ENCODE data around the gene ITIH1.

The ITIH1 gene

GRCh38 chr3:52817221-52817620 is 39.8 kb downstream of the ITIH1 start:
- no peak overlapping the region for H2BK5ac ChIP-seq (ENCODE audit: low read length)
- no peaks in the 10 kb centered on the region for H3K79me1 ChIP-seq (ENCODE audit: low read length)
- H3K23ac ChIP-seq (ENCODE audit: low read length) = no peak overlapping the region
- H2BK15ac ChIP-seq (replicated peaks; ENCODE audit: low read depth) = no peak overlapping the region
- no peak for DNase-seq
- H3K4ac ChIP-seq (ENCODE audit: low read depth, low read length) = no peak overlapping the region
- no peak overlapping the region for H3K9ac ChIP-seq (ENCODE audit: low read length)
- WGBS (ENCODE audit: extremely low coverage, insufficient coverage, low lambda C conversion rate) = no CpG with 5 or more reads among the region's 10 CpGs
- no peak overlapping the region for H4K8ac ChIP-seq (ENCODE audit: low read depth, low read length)
- no peak overlapping the region for H3K27ac ChIP-seq (ENCODE audit: low read depth, low read length)
- H3K56ac ChIP-seq (ENCODE audit: low read length) = no peak overlapping the region
- no peak overlapping the region for H2AK5ac ChIP-seq (ENCODE audit: low read length)
- no peaks in the 10 kb centered on the region for H3K4me1 ChIP-seq (ENCODE audit: control insufficient read depth, low read depth, low read length)
- no peaks in the 10 kb centered on the region for H3K79me2 ChIP-seq (ENCODE audit: control insufficient read depth, insufficient read depth, low read length)
- H3K4me3 ChIP-seq (ENCODE audit: low read length) = no peak overlapping the region
- no peak overlapping the region for H3K4me2 ChIP-seq (ENCODE audit: low read length)
- H3K18ac ChIP-seq (ENCODE audit: low read length) = no peak overlapping the region
- no peaks in the 10 kb centered on the region for H3K36me3 ChIP-seq (ENCODE audit: control insufficient read depth, insufficient read depth, low read length)
- H2BK120ac ChIP-seq (ENCODE audit: low read depth, low read length) = no peak overlapping the region
- H4K5ac ChIP-seq (ENCODE audit: low read length) = no peak overlapping the region
- no peaks in the 10 kb centered on the region for H3K27me3 ChIP-seq (ENCODE audit: insufficient read depth, low read length, poor library complexity)

- Histone ChIP-seq H2AK5ac (ENCODE audit: low read length) (no peak overlapping the region), H2BK120ac (ENCODE audit: low read depth, low read length) (no peak overlapping the region), H3K79me1 (ENCODE audit: low read length) (no peaks in the 10 kb centered on the region), H4K5ac (ENCODE audit: low read length) (no peak overlapping the region), H3K56ac (ENCODE audit: low read length) (no peak overlapping the region), H4K8ac (ENCODE audit: low read depth, low read length) (no peak overlapping the region), H3K23ac (ENCODE audit: low read length) (no peak overlapping the region), H3K79me2 (ENCODE audit: control insufficient read depth, insufficient read depth, low read length) (no peaks in the 10 kb centered on the region), H3K4me2 (ENCODE audit: low read length) (no peak overlapping the region), H3K27ac (ENCODE audit: low read depth, low read length) (no peak overlapping the region), H2BK15ac (replicated peaks; ENCODE audit: low read depth) (no peak overlapping the region), H3K18ac (ENCODE audit: low read length) (no peak overlapping the region), H3K27me3 (ENCODE audit: insufficient read depth, low read length, poor library complexity) (no peaks in the 10 kb centered on the region), H3K9ac (ENCODE audit: low read length) (no peak overlapping the region), H3K4me3 (ENCODE audit: low read length) (no peak overlapping the region), H2BK5ac (ENCODE audit: low read length) (no peak overlapping the region), H3K4me1 (ENCODE audit: control insufficient read depth, low read depth, low read length) (no peaks in the 10 kb centered on the region), H3K4ac (ENCODE audit: low read depth, low read length) (no peak overlapping the region), H3K36me3 (ENCODE audit: control insufficient read depth, insufficient read depth, low read length) (no peaks in the 10 kb centered on the region)
- no CpG with 5 or more reads among the region's 7 CpGs for WGBS (ENCODE audit: extremely low coverage, insufficient coverage, low lambda C conversion rate)
- DNase-seq = no peak
Measured at GRCh38 chr3:52817860-52818259, 40.5 kb downstream of the ITIH1 start.

- H3K4ac ChIP-seq (ENCODE audit: low read depth, low read length) = no peak overlapping the region
- no peak overlapping the region for H3K18ac ChIP-seq (ENCODE audit: low read length)
- no peak overlapping the region for H3K9ac ChIP-seq (ENCODE audit: low read length)
- DNase-seq = no peak
- H4K5ac ChIP-seq (ENCODE audit: low read length) = no peak overlapping the region
- H3K23ac ChIP-seq (ENCODE audit: low read length) = no peak overlapping the region
- H3K27ac ChIP-seq (ENCODE audit: low read depth, low read length) = no peak overlapping the region
- no peak overlapping the region for H4K8ac ChIP-seq (ENCODE audit: low read depth, low read length)
- no peaks in the 10 kb centered on the region for H3K36me3 ChIP-seq (ENCODE audit: control insufficient read depth, insufficient read depth, low read length)
- no peaks in the 10 kb centered on the region for H3K27me3 ChIP-seq (ENCODE audit: insufficient read depth, low read length, poor library complexity)
- H3K4me3 ChIP-seq (ENCODE audit: low read length) = no peak overlapping the region
- no peaks in the 10 kb centered on the region for H3K4me1 ChIP-seq (ENCODE audit: control insufficient read depth, low read depth, low read length)
- WGBS (ENCODE audit: extremely low coverage, insufficient coverage, low lambda C conversion rate) = no CpG with 5 or more reads among the region's 2 CpGs
- no peak overlapping the region for H3K56ac ChIP-seq (ENCODE audit: low read length)
- no peak overlapping the region for H2BK15ac ChIP-seq (replicated peaks; ENCODE audit: low read depth)
- H2BK5ac ChIP-seq (ENCODE audit: low read length) = no peak overlapping the region
- H2BK120ac ChIP-seq (ENCODE audit: low read depth, low read length) = no peak overlapping the region
- no peaks in the 10 kb centered on the region for H3K79me1 ChIP-seq (ENCODE audit: low read length)
- no peak overlapping the region for H3K4me2 ChIP-seq (ENCODE audit: low read length)
- no peak overlapping the region for H2AK5ac ChIP-seq (ENCODE audit: low read length)
- H3K79me2 ChIP-seq (ENCODE audit: control insufficient read depth, insufficient read depth, low read length) = no peaks in the 10 kb centered on the region
Measured at GRCh38 chr3:52819936-52820335, 42.5 kb downstream of the ITIH1 start.

GRCh38 chr3:52820736-52821135 is 43.3 kb downstream of the ITIH1 start:
- WGBS (ENCODE audit: extremely low coverage, insufficient coverage, low lambda C conversion rate) = no CpG with 5 or more reads among the region's 11 CpGs
- peak; percentile 72 for DNase-seq
- no peaks in the 10 kb centered on the region for H3K27me3 ChIP-seq (ENCODE audit: insufficient read depth, low read length, poor library complexity)

GRCh38 chr3:52822363-52822762 is 45.0 kb downstream of the ITIH1 start:
- Histone ChIP-seq H2BK15ac (replicated peaks; ENCODE audit: low read depth) (no peak overlapping the region), H3K4me3 (ENCODE audit: low read length) (no peak overlapping the region), H3K4me2 (ENCODE audit: low read length) (no peak overlapping the region), H4K5ac (ENCODE audit: low read length) (no peak overlapping the region), H2BK120ac (ENCODE audit: low read depth, low read length) (no peak overlapping the region), H2AK5ac (ENCODE audit: low read length) (no peak overlapping the region), H3K23ac (ENCODE audit: low read length) (no peak overlapping the region), H3K56ac (ENCODE audit: low read length) (no peak overlapping the region), H3K18ac (ENCODE audit: low read length) (no peak overlapping the region), H3K4ac (ENCODE audit: low read depth, low read length) (no peak overlapping the region), H3K27ac (ENCODE audit: low read depth, low read length) (no peak overlapping the region), H3K27me3 (ENCODE audit: insufficient read depth, low read length, poor library complexity) (no peaks in the 10 kb centered on the region), H4K8ac (ENCODE audit: low read depth, low read length) (no peak overlapping the region), H2BK5ac (ENCODE audit: low read length) (no peak overlapping the region), H3K4me1 (ENCODE audit: control insufficient read depth, low read depth, low read length) (no peaks in the 10 kb centered on the region), H3K79me2 (ENCODE audit: control insufficient read depth, insufficient read depth, low read length) (no peaks in the 10 kb centered on the region), H3K36me3 (ENCODE audit: control insufficient read depth, insufficient read depth, low read length) (no peaks in the 10 kb centered on the region), H3K79me1 (ENCODE audit: low read length) (no peaks in the 10 kb centered on the region), H3K9ac (ENCODE audit: low read length) (no peak overlapping the region)
- WGBS (ENCODE audit: extremely low coverage, insufficient coverage, low lambda C conversion rate) = no CpG with 5 or more reads among the region's 5 CpGs
- DNase-seq = no peak

More at GRCh38 chr3:52820736-52821135, 43.3 kb downstream of the ITIH1 start:
- no peaks in the 10 kb centered on the region for H3K79me2 ChIP-seq (ENCODE audit: control insufficient read depth, insufficient read depth, low read length)
- no peak overlapping the region for H3K4ac ChIP-seq (ENCODE audit: low read depth, low read length)
- H3K23ac ChIP-seq (ENCODE audit: low read length) = no peak overlapping the region
- no peak overlapping the region for H4K5ac ChIP-seq (ENCODE audit: low read length)
- no peak overlapping the region for H2BK5ac ChIP-seq (ENCODE audit: low read length)
- no peak overlapping the region for H3K27ac ChIP-seq (ENCODE audit: low read depth, low read length)
- H3K9ac ChIP-seq (ENCODE audit: low read length) = no peak overlapping the region
- H3K4me3 ChIP-seq (ENCODE audit: low read length) = no peak overlapping the region
- H3K18ac ChIP-seq (ENCODE audit: low read length) = no peak overlapping the region
- no peak overlapping the region for H3K56ac ChIP-seq (ENCODE audit: low read length)
- no peaks in the 10 kb centered on the region for H3K79me1 ChIP-seq (ENCODE audit: low read length)
- H3K36me3 ChIP-seq (ENCODE audit: control insufficient read depth, insufficient read depth, low read length) = no peaks in the 10 kb centered on the region
- H3K4me2 ChIP-seq (ENCODE audit: low read length) = no peak overlapping the region
- H2AK5ac ChIP-seq (ENCODE audit: low read length) = no peak overlapping the region
- no peak overlapping the region for H2BK120ac ChIP-seq (ENCODE audit: low read depth, low read length)
- H3K4me1 ChIP-seq (ENCODE audit: control insufficient read depth, low read depth, low read length) = no peaks in the 10 kb centered on the region
- H4K8ac ChIP-seq (ENCODE audit: low read depth, low read length) = no peak overlapping the region
- H2BK15ac ChIP-seq (replicated peaks; ENCODE audit: low read depth) = no peak overlapping the region

- Histone ChIP-seq H3K79me2 (ENCODE audit: control insufficient read depth, insufficient read depth, low read length) (no peaks in the 10 kb centered on the region), H4K5ac (ENCODE audit: low read length) (no peak overlapping the region), H2BK5ac (ENCODE audit: low read length) (no peak overlapping the region), H3K4ac (ENCODE audit: low read depth, low read length) (no peak overlapping the region), H3K36me3 (ENCODE audit: control insufficient read depth, insufficient read depth, low read length) (no peaks in the 10 kb centered on the region), H3K18ac (ENCODE audit: low read length) (no peak overlapping the region), H3K4me3 (ENCODE audit: low read length) (no peak overlapping the region), H3K9ac (ENCODE audit: low read length) (no peak overlapping the region), H2BK15ac (replicated peaks; ENCODE audit: low read depth) (no peak overlapping the region), H4K8ac (ENCODE audit: low read depth, low read length) (no peak overlapping the region), H3K4me2 (ENCODE audit: low read length) (no peak overlapping the region), H3K27ac (ENCODE audit: low read depth, low read length) (no peak overlapping the region), H3K23ac (ENCODE audit: low read length) (no peak overlapping the region), H3K56ac (ENCODE audit: low read length) (no peak overlapping the region), H3K27me3 (ENCODE audit: insufficient read depth, low read length, poor library complexity) (no peaks in the 10 kb centered on the region), H3K4me1 (ENCODE audit: control insufficient read depth, low read depth, low read length) (no peaks in the 10 kb centered on the region), H2AK5ac (ENCODE audit: low read length) (no peak overlapping the region), H3K79me1 (ENCODE audit: low read length) (no peaks in the 10 kb centered on the region), H2BK120ac (ENCODE audit: low read depth, low read length) (no peak overlapping the region)
- no peak for DNase-seq
- WGBS (ENCODE audit: extremely low coverage, insufficient coverage, low lambda C conversion rate) = no CpG with 5 or more reads among the region's 10 CpGs
Measured at GRCh38 chr3:52824037-52824436, 46.6 kb downstream of the ITIH1 start.

Measured in mesendoderm (in vitro differentiated cells).